ENCODE data around the gene KIF26A.

- TF ChIP-seq GATA3 (IDR thresholded peaks at IDR 0.05; ENCODE audit: low read depth, low read length) (no peak), GATA2 (IDR thresholded peaks at IDR 0.05; ENCODE audit: low read depth, low read length) (no peak)
These were observed 41.3 kb downstream of the KIF26A start for GRCh38 chr14:104179564-104180129.

All from SH-SY5Y (cell line).